K562 (cell line): ENCODE measurements around the gene GGNBP2.

Source experiments
- ARHGAP35 ChIP-seq: fragments of 450-650 bp; IDR thresholded peaks from 2 replicates; pipeline ENCODE4 v1.6.1; 2018; ENCODE audit not compliant: partially characterized antibody
- BRF2 ChIP-seq: IDR thresholded peaks from 3 replicates; pipeline ENCODE4 v1.6.1; 2011; ENCODE audit warnings: borderline replicate concordance, mild to moderate bottlenecking; ENCODE audit not compliant: insufficient read length, insufficient read depth
- CTCF ChIP-seq, 3 experiments: IDR thresholded peaks in 2 of 3; conservative IDR thresholded peaks in 1 of 3; 2 replicates each; pipeline ENCODE4 v1.5.1; 2011 to 2012; ENCODE audit warnings: low read length in 3 of 3, mild to moderate bottlenecking in 3 of 3, control low read depth in 2 of 3, improper control_type of control experiment in 1 of 3, inconsistent platforms in 1 of 3, low read depth in 1 of 3, mixed read lengths in 1 of 3, moderate library complexity in 1 of 3; ENCODE audit not compliant: insufficient read depth in 2 of 3
- FOXO4 ChIP-seq: fragments of 450-650 bp; formaldehyde crosslinking; IDR thresholded peaks from 2 replicates; pipeline ENCODE4 v1.4.0; 2020; ENCODE audit warnings: mild to moderate bottlenecking, moderate library complexity
- SNIP1 ChIP-seq: fragments of 450-650 bp; IDR thresholded peaks from 2 replicates; pipeline ENCODE4 v1.7.1; 2017; ENCODE audit warnings: low read depth, mild to moderate bottlenecking
- U2AF2 ChIP-seq: fragments of 200-400 bp; formaldehyde crosslinking; optimal IDR thresholded peaks from 2 replicates; pipeline ENCODE3; 2017; ENCODE audit warnings: low read depth, mild to moderate bottlenecking, low read length
- ZNF347 ChIP-seq: fragments of 450-650 bp; formaldehyde crosslinking; IDR thresholded peaks from 2 replicates; pipeline ENCODE4 v1.4.0; 2020; ENCODE audit warnings: low read depth, mild to moderate bottlenecking, moderate library complexity

GRCh38 chr17:36540696-36541095 lies 4.0 kb upstream of the GGNBP2 start:
- TF ChIP-seq ZNF347 (CRISPR knock-in tag) (no peak), CTCF (IDR thresholded peaks at IDR 0.05 in 2 of 3, conservative IDR thresholded peaks at IDR 0.05 in 1 of 3; ENCODE audit: insufficient read depth in 2 of 3, low read depth in 1 of 3, low read length in 3 of 3) (no peak), SNIP1 (no peak), U2AF2 (no peak), FOXO4 (CRISPR knock-in tag) (no peak), ARHGAP35 (no peak), BRF2 (no peak)
